ENCODE data around the gene CADPS2.
"Not testable (repeated sequence)": the region's sequence is repeated elsewhere in the genome, so short reads cannot be mapped to it uniquely, and the experiment has no call there.

The CADPS2 gene

GRCh38 chr7:122675621-122676020, 210.6 kb downstream of the CADPS2 start:
- no peak for DNase-seq (ENCODE audit: low read depth in 2 of 2)

DNA sequence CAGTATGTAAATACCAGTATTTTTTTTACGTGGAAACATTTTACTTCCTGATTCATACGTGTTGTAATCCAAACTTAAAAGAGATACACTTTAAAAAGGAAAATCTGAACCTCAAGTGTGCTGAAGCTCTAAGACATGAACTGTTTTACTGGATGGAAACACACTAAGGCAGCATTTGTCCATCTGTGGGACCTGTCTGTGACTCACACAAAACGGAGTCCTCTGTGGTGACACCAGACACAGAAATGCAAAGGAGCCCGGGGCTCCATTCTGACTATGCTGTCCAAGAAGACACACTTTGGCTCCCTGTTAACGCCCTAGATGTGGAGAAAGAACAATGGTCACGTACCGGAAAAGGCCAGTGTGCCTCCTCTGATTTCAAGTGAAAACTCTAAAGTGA, 211.2 kb downstream of the CADPS2 start:
- DNase-seq (ENCODE audit: low read depth in 2 of 2) = no peak

DNA sequence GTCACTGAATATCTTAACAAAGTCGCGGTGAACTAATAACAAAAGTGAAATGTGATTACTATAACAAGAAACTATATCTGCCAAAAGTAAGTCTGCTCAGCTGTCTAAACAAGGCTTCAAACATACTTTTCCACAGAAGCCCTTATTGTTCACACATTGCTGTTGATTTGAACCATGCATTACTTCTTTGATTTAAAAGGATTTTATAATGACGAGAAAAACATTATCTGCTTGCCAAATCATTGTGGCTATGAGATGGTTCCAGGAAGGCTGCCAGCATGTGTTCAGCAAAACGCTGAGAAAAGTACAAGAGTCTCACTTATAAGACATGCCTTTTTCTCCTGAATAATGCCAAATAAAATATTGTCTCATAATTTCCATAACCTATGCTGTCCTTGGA, 211.8 kb downstream of the CADPS2 start:
- DNase-seq (ENCODE audit: low read depth in 2 of 2) = no peak

GRCh38 chr7:122673951-122674350, 212.3 kb downstream of the CADPS2 start:
- no peak for DNase-seq (ENCODE audit: low read depth in 2 of 2)

GRCh38 chr7:122672536-122672935, 213.7 kb downstream of the CADPS2 start:
- DNase-seq (ENCODE audit: low read depth in 2 of 2) = no peak

DNA sequence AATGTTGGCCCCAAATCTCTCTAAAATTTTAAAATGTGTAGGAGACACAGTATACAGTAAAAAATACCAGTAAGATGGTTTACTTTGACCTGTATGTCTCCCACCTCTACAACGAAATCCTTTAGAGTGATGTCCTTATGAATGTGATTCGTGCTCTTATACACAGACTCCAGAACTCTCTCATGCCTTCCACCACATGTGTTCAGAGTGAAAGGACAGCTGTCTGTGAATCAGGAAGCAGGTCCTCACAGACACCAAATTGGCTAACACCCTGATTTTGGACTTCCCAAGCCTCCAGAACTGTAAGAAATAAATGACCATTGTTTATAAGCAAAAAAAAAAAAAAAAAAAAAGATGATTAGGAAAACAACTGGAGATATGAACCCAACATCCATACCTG, 222.5 kb downstream of the CADPS2 start:
- no peak for DNase-seq (ENCODE audit: low read depth in 2 of 2)

DNA sequence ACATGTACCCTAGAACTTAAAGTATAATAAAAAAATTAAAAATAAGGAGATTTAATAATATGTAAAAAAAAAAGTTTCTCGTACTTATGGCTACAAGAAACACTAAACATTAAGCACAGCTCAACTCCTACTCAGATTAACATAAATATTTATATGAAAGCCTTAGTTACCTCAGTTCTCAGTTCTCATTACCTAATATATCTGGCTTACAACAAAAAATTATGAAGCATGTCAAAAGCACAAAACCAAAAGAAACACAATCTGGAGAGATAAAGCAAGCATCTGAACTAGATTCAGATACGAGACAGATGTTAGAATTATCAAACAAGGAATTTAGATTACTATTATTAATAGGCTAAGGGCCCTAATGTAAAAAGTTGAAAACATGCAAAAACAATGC, 227.4 kb downstream of the CADPS2 start:
- DNase-seq (ENCODE audit: low read depth in 2 of 2) = no peak

- DNase-seq (ENCODE audit: low read depth in 2 of 2) = no peak
Observed at GRCh38 chr7:122653685-122654084, 232.6 kb downstream of the CADPS2 start.

GRCh38 chr7:122652876-122653275, 233.4 kb downstream of the CADPS2 start:
- DNase-seq (ENCODE audit: low read depth in 2 of 2) = no peak

- no peak for DNase-seq (ENCODE audit: low read depth in 2 of 2)
Observed at GRCh38 chr7:122651451-122651850, 234.8 kb downstream of the CADPS2 start.

GRCh38 chr7:122643250-122643649, 243.0 kb downstream of the CADPS2 start:
- no peak for DNase-seq (ENCODE audit: low read depth in 2 of 2)

DNA sequence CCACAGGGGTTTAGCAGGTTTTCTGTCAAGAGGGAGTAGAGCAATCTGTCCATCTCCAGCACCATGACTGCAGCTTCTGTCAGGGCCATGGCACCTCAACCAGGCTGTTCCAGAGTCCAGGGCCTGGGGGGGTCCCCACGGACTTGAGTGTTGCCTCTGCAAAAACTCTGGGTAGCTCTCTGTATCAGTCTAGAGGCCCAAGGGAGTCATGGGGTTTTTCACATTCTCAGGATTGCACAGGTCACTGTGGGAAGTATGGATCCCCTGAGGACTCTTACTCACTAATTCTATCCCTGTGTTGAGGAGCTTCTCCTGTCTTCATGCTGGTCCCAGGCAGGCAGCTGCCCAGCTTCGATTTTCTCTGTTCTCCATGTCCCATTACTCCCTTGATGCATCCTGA, 247.8 kb downstream of the CADPS2 start:
- DNase-seq (ENCODE audit: low read depth in 2 of 2) = no peak

DNA sequence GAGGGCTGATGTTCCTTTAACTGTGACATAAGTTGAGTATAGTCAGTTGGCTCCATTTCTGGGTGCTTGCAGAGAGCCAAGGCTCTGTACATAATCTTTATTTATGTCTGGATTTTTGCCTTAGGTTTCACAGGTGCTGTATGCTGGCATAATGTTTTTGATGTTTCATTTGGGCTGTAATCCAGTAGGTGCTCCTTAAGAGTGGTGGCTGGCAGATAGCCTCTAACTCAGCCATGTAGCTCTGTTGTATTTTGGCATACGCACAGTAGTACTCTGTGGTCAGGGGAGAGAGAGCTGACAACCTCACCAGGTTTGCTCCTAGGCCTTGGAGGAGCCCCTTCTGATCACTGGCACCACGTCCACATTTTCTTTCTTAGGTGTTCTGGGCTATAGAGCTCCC, 248.5 kb downstream of the CADPS2 start:
- DNase-seq (ENCODE audit: low read depth in 2 of 2) = no peak

DNA sequence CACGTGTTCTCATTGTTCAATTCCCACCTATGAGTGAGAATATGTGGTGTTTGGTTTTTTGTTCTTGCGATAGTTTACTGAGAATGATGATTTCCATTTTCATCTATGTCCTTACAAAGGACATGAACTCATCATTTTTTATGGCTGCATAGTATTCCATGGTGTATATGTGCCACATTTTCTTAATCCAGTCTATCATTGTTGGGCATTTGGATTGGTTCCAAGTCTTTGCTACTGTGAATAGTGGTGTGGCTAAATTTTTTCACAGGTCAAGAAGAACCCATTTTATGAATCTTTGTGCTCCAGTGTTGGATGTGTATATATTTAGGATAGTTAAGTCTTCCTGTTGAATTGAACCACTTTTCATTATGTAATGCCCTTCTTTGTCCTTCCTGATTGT, 250.8 kb downstream of the CADPS2 start:
- not testable (repeated sequence) for DNase-seq (ENCODE audit: low read depth in 2 of 2)

DNA sequence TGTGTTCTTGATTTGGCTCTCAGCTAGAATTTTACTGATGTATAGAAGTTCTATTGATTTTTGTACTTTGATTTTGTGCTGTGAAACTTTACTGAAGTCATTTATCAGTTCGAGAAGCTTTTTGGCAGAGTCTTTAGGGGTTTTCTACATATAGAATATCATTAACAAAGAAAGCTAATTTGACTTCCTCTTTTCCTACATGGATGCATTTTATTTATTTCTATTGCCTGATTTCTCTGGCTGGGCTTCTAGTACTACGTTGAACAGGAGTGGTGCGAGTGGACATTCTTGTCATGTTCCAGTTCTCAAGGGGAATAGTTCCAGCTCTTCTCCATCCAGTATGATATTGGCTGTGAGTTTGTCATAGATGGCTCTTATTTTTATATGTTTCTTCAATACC, 252.8 kb downstream of the CADPS2 start:
- DNase-seq (ENCODE audit: low read depth in 2 of 2) = no peak

- no peak for DNase-seq (ENCODE audit: low read depth in 2 of 2)
Observed at GRCh38 chr7:122632238-122632637, 254.0 kb downstream of the CADPS2 start.

DNA sequence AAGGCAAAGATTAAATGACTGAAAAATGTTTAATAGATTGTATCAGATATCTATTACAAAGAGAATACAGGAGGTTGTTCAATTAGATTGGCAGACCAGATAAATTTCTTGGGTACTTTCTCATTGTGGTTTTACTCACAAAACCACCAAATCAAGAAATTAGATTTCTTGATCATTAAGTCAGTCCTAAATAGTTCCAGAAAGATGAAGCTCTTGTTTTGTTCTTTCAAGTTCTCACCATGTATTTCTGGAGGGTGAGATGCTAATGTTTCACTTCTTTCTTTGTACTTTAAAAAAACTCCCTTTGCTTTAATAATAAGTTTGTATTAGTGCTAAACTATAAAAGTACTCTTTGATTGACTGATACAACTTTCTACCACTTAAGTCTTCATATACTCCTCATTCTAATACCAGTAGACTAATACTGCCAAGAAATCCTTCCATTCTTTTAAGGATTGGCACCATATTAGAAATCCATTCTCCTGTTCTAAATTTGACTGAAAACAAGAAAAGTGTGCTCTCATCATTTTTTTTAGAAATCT, 256.8 kb downstream of the CADPS2 start:
- no peak for DNase-seq (ENCODE audit: low read depth in 2 of 2)

- no peak for DNase-seq (ENCODE audit: low read depth in 2 of 2)
Observed at GRCh38 chr7:122628651-122629411, 257.4 kb downstream of the CADPS2 start.

DNA sequence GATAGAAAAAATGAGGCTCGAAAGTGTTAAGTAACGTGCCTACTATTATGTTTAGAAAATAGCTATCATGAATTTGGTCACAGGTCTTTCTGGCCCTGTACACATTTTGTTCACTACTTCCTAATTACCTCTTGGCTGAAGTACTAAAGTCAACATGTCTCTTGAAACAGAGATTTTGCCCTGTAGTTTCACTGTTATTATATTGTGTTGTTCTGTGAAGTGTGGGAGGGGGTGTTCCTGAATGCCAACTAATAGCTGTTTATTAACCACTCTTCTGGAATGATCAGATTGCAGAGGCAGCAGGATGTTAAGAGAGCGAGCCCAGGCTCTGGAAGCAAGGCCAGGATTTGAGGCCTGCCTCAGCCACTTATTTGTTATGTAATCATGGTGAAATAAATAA, 259.5 kb downstream of the CADPS2 start:
- DNase-seq (ENCODE audit: low read depth in 2 of 2) = no peak

GRCh38 chr7:122622682-122623081, 263.6 kb downstream of the CADPS2 start:
- DNase-seq (ENCODE audit: low read depth in 2 of 2) = no peak

GRCh38 chr7:122619664-122620063, 266.6 kb downstream of the CADPS2 start:
- DNase-seq (ENCODE audit: low read depth in 2 of 2) = no peak

DNA sequence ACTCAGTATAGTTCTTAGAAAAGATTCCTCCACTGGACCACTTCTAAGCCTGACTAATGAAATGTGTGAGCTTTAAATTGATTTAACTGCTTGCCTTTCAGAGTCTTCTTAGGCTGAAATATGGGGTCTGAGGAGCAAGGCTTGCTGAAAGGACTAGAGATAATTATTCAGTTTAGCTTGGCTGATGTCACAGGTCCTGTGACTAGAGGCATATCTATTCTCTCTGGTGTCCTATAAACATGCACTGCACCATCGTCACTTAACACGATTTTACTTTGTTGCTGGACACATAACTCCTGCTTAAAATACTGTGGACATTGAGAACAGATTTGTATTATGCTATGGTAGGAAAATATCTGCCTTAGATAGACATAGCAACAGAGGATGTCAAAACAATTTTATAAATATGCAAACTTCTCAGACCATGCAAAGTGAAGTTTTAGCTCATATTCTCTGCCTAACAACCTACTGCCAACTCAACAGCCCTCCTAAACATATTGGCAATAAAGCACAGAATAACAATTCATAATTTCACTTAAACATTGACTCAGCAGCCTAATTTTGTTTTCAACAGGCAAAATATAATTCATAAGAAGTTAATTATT, 267.6 kb downstream of the CADPS2 start:
- no peak for DNase-seq (ENCODE audit: low read depth in 2 of 2)

- DNase-seq (ENCODE audit: low read depth in 2 of 2) = no peak
Observed at GRCh38 chr7:122616951-122617350, 269.3 kb downstream of the CADPS2 start.

All from stimulated activated CD4-positive, alpha-beta T cell treated with anti-CD3 and anti-CD28 coated beads, Interleukin-12 subunit alpha, Interleukin-12 subunit beta, amount 100 ng/mL, for 24 hours (primary cell).